Uterus (tissue), 4 donors: Measurements from ENCODE around the gene PCDHGA6. TPM values are rescaled to one million over a fixed set of nuclear protein-coding genes. Genes with fewer than 3 reads are reported as not detected.
"Not testable (repeated sequence)": the region's sequence is repeated elsewhere in the genome, so short reads cannot be mapped to it uniquely, and the experiment has no call there.

Experiments used
- DNase-seq, 2 donors: peaks; one replicate each; pipeline ENCODE4 v3.0.0-alpha.2; 2019 to 2020
- H3K27ac ChIP-seq, 2 donors: fragments of 200-600 bp; sonication (generic); 1 replicate in 1 of 2; 2 replicates in 1 of 2; pipeline ENCODE4 v1.5.1; 2016 to 2018
- H3K27me3 ChIP-seq, 2 donors: fragments of 200-600 bp; sonication (generic); one replicate each; pipeline ENCODE4 v1.5.1; 2018 to 2019; ENCODE audit warnings: control low read depth in 1 of 2
- H3K36me3 ChIP-seq, 2 donors: fragments of 200-600 bp; sonication (generic); one replicate each; pipeline ENCODE4 v1.5.1; 2019; ENCODE audit warnings: control low read depth in 1 of 2
- H3K4me1 ChIP-seq, 2 donors: fragments of 200-600 bp; sonication (generic); one replicate each; pipeline ENCODE4 v1.5.1; 2018 to 2019; ENCODE audit warnings: control low read depth in 1 of 2
- H3K4me3 ChIP-seq, 2 donors: fragments of 200-600 bp; sonication (generic); 1 replicate in 1 of 2; 2 replicates in 1 of 2; pipeline ENCODE4 v1.5.1; 2018 to 2019; ENCODE audit warnings: mild to moderate bottlenecking in 1 of 2
- H3K9me3 ChIP-seq, 2 donors: fragments of 200-600 bp; sonication (generic); one replicate each; pipeline ENCODE4 v1.5.1; 2019; ENCODE audit warnings: control low read depth in 1 of 2
- CTCF ChIP-seq, 4 experiments: fragments of 200-600 bp in 2 of 4; fragments of 450-650 bp in 2 of 4; sonication (generic) in 2 of 4; IDR thresholded peaks; one replicate each; pipeline ENCODE4 v1.5.1; 2016 to 2019; ENCODE audit warnings: antibody characterized with exemption in 4 of 4, mild to moderate bottlenecking in 2 of 4, moderate library complexity in 1 of 4
- POLR2A ChIP-seq, 2 donors: fragments of 450-650 bp; IDR thresholded peaks; one replicate each; pipeline ENCODE4 v1.6.1; 2016; ENCODE audit warnings: antibody characterized with exemption in 2 of 2, mild to moderate bottlenecking in 1 of 2, moderate library complexity in 1 of 2
- intact Hi-C: fragments of 100-400 bp; cut with DNase I; formaldehyde crosslinking; loops from one replicate; pipeline ENCODE4 v1.15.1; 2023; ENCODE audit warnings: low total_unique reads
- total RNA-seq, 4 donors: library from RNA; depleted of rRNA in 3 of 4; stranded (reverse); fragments of >200 nt in 3 of 4; gene quantifications; one replicate each; pipeline versions ENCODE4 v1.1.0 to v1.2.4, GENCODE V29; 2014 to 2023
- donor health status: DM: yes; HTN: yes; CAD: no.

The PCDHGA6 gene
- total RNA-seq, 4 donors from 2014 or later: 4.4 to 16.6 (median 14.3) TPM

GRCh38 chr5:141409598-141410306 lies 36.1 kb downstream of the PCDHGA6 start:
- no peak for DNase-seq
- TF ChIP-seq CTCF (IDR thresholded peaks at IDR 0.05) (no peak), POLR2A (IDR thresholded peaks at IDR 0.05) (no peak)
- H3K4me1 ChIP-seq: no peaks in the 10 kb centered on the region
- intact Hi-C loops: no loop called here
- no peaks in the 10 kb centered on the region for H3K27me3 ChIP-seq
- peaks cover 6 to 99% of the 10 kb centered on the region in 2 donors for H3K9me3 ChIP-seq
- no peaks in the 10 kb centered on the region for H3K36me3 ChIP-seq
- peak overlapping the region in 1 of 2 donors; percentile 2 for H3K4me3 ChIP-seq
- H3K27ac ChIP-seq: no peak overlapping the region

- H3K27me3 ChIP-seq: no peaks in the 10 kb centered on the region
- H3K4me1 ChIP-seq: no peaks in the 10 kb centered on the region
- TF ChIP-seq POLR2A (IDR thresholded peaks at IDR 0.05): no peak
- TF ChIP-seq CTCF (IDR thresholded peaks at IDR 0.05): no peak
- no peak for DNase-seq
- H3K4me3 ChIP-seq: no peak overlapping the region
- intact Hi-C loops: no loop called here
- H3K9me3 ChIP-seq: peaks cover 6 to 97% of the 10 kb centered on the region in 2 donors
- H3K36me3 ChIP-seq: no peaks in the 10 kb centered on the region
- no peak overlapping the region for H3K27ac ChIP-seq
Measured at GRCh38 chr5:141411575-141411974, 37.9 kb downstream of the PCDHGA6 start.

- no peaks in the 10 kb centered on the region for H3K27me3 ChIP-seq
- intact Hi-C loops: no loop called here
- TF ChIP-seq POLR2A (IDR thresholded peaks at IDR 0.05) (no peak), CTCF (IDR thresholded peaks at IDR 0.05) (peak in 1 of 4 experiments; percentile 4)
- no peak within 1 kb of the TSS for H3K4me3 ChIP-seq
- no peaks in the 10 kb centered on the region for H3K36me3 ChIP-seq
- DNase-seq: no peak
- peaks cover 6 to 97% of the 10 kb centered on the region in 2 donors for H3K9me3 ChIP-seq
- H3K27ac ChIP-seq: no peak within 1 kb of the TSS
- H3K4me1 ChIP-seq: no peaks in the 10 kb centered on the region
Measured at GRCh38 chr5:141412854-141413539, 39.3 kb downstream of the PCDHGA6 start, which contains the start of gene PCDHGA10. Gene PCDHGA10, plus strand, starts transcription at chr5:141412987. Its CDS starts 189 bp downstream, at chr5:141413176.

- no peak for DNase-seq
- Histone ChIP-seq H3K36me3 (no peaks in the 10 kb centered on the region), H3K27me3 (no peaks in the 10 kb centered on the region), H3K4me1 (no peaks in the 10 kb centered on the region), H3K9me3 (peaks cover 6 to 97% of the 10 kb centered on the region in 2 donors), H3K4me3 (no peak overlapping the region), H3K27ac (no peak overlapping the region)
- intact Hi-C loops: no loop called here
- TF ChIP-seq CTCF (IDR thresholded peaks at IDR 0.05): no peak
- TF ChIP-seq POLR2A (IDR thresholded peaks at IDR 0.05): no peak
Measured at GRCh38 chr5:141413540-141414069, 39.9 kb downstream of the PCDHGA6 start.

GRCh38 chr5:141414548-141415274 lies 41.0 kb downstream of the PCDHGA6 start:
- H3K27ac ChIP-seq, H3K36me3 ChIP-seq, H3K27me3 ChIP-seq, H3K4me1 ChIP-seq, DNase-seq, H3K4me3 ChIP-seq, intact Hi-C loops: not testable (repeated sequence)
- peaks cover 6 to 97% of the 10 kb centered on the region in 2 donors for H3K9me3 ChIP-seq

GRCh38 chr5:141415275-141415618 lies 41.6 kb downstream of the PCDHGA6 start:
- peaks cover 6 to 97% of the 10 kb centered on the region in 2 donors for H3K9me3 ChIP-seq
- H3K4me1 ChIP-seq, DNase-seq, intact Hi-C loops, H3K27ac ChIP-seq, H3K27me3 ChIP-seq, H3K36me3 ChIP-seq, H3K4me3 ChIP-seq: not testable (repeated sequence)
